Measurements from ENCODE around the gene CLDN9. TPM values are rescaled to one million over a fixed set of nuclear protein-coding genes. Genes with fewer than 3 reads are reported as not detected.
A peak's percentile ranks its signal among the peaks of the same experiment; 100 is the strongest.

The CLDN9 gene, protein sequence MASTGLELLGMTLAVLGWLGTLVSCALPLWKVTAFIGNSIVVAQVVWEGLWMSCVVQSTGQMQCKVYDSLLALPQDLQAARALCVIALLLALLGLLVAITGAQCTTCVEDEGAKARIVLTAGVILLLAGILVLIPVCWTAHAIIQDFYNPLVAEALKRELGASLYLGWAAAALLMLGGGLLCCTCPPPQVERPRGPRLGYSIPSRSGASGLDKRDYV
- total RNA-seq: 3.3 TPM

DNA sequence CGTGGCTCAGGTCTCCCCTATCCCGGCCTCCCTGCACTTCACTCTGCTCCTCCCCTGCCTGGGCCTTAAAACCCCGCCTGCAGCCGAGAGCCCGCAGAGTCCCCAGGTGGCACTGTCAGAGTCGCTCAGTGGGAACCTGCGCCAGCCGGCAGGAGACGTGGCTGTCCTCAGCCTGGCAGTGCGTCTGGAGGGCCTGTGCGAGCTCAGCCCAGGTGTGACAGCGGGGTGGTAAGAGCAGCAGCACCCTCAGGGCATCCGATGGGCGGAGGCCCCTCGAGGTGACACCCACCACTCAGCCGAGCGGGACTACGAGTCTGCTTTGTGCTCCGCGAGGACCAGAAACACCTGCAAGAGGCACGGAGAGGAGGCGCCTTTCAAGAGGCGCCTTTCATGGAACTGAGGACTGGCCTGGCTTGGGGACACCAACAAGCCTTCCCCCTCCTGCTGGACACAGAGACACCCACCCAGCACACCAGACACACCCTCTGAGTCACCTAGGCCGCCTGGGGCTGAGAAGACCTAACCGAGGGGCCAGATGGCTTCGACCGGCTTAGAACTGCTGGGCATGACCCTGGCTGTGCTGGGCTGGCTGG lies at the start of gene CLDN9:
Gene CLDN9 (plus strand): TSS at position 96 of the 593 bp plus-strand sequence. CDS start 440 bp downstream, at position 536.
- DNase-seq (ENCODE audit: low spot score): peak; percentile 44

DNA sequence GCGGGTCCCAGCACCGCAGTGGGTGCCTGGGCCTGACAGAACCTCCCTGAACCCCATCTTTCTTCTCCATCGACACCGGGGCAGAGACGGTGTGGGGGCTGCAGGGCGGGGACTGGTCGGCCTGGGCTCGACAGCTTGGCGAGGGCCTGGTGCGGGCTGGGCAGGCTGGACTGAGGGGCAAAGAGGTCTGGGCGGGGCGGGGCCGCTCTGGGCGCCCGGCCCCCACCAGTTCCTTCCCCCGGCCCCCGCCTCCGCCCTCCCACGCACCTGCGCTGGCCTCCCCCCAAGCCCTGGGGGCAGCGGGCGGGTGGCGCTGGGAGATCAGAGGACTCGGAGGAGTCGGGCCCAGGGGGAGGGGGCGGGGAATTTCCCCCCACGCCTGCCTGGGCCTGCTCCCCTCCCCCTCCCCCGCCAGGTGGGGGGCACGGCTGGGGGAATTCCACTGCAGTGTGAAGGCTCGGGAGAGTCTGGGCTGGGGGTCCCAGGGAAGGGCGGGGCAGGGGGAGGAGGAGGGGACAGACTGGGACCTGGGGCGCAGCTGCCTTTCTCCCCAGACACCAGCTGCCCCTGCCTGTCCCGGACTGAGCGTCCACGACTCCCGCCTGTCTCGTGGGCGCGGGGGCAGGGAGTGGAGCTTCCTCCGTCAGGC lies 49.5 kb upstream of the CLDN9 start:
- DNase-seq (ENCODE audit: low spot score): no peak

DNA sequence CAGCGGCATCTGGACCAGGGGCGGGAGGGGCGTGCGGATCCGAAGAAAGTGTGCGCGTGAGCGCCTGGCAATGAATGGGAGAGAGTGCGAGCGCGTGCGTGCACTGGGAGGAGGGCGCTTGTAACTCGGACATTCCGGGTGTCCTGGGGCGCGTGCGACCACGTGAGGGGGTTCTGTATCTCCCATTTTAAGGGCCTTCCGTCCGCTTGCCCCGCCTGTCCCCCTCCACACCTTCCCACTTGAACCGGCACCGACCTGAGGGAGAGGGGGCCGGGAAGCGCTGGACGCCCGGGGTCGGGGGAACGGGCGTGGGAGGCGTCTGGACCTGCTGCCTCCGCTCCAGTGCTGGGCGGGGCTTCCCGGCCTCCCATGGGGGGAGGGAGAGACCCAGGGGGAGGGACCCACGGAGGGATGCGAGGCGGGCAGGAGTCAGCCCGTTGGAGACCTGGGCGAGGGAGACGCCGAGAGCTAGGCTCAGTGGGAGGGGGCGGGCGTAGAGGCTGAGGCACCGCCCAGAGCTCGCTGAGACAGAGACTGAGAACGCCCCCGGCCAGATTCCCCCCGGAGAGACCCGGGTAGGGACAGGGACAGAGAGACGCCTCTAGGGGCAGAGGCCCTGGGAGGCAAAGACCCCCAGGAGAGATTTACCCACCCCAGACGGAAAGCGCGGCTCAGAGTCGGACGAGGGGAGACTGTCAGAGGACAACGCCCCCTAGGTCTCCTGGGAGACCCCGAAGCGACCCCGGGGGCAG lies 48.8 kb upstream of the CLDN9 start, which contains the start of gene KREMEN2:
Gene KREMEN2 (plus strand): TSS at position 553 of the 752 bp plus-strand sequence. CDS start 246 bp downstream, outside the sequence.
- no peak for DNase-seq (ENCODE audit: low spot score)

DNA sequence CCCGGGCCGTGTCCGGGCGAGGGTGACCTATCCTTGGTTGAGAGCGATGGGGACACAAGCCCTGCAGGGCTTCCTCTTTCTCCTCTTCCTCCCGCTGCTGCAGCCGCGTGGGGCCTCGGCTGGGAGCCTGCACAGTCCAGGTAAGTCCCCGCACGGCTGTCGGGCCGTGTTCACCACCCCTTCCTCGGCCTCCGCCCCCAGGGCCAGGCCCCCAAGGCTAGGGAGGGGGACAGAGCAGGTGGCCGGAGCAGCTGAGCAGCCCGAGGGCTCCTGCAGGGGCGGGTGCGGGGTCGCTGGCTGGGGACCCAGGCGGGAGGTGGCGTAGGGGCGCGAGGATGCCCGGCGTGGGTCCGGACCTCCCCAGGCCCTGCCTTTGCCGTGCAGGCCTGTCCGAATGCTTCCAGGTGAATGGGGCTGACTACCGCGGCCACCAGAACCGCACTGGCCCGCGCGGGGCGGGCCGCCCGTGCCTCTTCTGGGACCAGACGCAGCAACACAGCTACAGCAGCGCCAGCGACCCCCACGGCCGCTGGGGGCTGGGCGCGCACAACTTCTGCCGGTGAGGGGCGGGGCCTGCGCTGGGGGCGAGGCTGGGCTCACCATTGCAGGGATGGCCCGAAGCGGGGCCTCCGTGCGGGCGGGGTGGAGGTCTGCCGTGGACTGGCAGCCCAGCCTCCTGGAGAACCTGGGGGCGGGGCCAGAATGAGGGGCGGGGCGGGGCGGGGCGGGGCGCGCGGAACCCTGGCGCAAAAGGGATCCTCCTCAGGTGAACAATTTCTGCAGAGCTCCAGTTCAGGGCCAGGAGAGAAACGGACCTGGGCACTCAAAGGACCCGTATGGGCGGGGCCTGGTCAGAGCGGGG lies 48.0 kb upstream of the CLDN9 start:
- DNase-seq (ENCODE audit: low spot score): no peak

DNA sequence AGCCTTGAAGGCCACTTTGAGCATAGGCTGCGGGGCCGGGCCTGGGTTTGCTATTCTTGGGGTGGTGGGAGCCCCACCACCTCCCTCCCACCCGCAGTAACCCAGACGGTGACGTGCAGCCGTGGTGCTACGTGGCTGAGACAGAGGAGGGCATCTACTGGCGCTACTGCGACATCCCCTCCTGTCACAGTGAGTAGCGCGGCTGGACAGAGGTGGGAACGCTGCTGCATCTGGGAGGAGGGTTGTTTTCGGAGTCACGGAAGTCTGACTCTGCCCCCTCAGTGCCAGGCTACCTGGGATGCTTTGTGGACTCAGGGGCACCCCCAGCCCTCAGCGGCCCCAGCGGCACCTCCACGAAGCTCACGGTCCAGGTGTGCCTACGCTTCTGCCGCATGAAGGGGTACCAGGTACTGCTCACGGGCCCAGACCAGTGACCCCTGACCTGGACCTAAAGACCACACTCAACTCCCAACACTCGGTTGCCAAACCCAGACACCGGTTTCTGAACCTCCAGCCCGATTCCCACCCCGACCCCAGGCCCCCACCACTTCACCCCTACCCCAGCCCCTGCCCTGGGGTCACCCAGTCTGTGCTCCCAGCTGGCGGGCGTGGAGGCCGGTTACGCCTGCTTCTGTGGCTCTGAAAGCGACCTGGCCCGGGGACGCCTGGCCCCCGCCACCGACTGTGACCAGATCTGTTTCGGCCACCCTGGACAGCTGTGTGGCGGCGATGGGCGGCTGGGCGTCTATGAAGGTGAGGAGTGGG lies 46.5 kb upstream of the CLDN9 start:
- DNase-seq (ENCODE audit: low spot score): no peak

DNA sequence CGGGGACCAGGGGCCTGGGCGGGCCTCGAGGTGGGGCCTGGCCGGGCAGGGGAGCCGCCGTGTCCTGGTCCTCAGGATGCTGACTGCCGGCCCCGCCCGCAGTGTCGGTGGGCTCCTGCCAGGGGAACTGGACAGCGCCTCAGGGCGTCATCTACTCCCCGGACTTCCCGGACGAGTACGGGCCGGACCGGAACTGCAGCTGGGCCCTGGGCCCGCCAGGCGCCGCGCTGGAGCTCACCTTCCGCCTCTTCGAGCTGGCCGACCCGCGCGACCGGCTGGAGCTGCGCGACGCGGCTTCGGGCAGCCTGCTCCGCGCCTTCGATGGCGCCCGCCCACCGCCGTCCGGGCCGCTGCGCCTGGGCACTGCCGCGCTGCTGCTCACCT lies 45.9 kb upstream of the CLDN9 start:
- DNase-seq (ENCODE audit: low spot score): no peak

DNA sequence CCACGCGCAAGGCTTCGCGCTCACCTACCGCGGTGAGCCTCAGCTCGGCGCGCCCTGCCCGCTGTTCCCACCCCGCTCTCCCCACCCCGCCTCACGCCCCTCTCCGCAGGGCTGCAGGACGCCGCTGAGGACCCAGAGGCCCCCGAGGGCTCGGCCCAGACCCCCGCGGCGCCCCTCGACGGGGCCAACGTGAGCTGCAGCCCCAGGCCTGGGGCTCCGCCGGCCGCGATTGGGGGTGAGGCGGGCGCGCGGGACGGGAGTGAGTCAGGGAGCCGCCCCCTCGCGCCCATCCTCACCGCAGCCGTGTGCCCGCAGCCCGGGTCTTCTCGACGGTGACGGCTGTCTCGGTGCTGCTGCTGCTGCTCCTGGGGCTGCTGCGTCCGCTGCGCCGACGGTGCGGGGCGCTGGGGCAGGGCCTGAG lies 45.5 kb upstream of the CLDN9 start:
- no peak for DNase-seq (ENCODE audit: low spot score)

DNA sequence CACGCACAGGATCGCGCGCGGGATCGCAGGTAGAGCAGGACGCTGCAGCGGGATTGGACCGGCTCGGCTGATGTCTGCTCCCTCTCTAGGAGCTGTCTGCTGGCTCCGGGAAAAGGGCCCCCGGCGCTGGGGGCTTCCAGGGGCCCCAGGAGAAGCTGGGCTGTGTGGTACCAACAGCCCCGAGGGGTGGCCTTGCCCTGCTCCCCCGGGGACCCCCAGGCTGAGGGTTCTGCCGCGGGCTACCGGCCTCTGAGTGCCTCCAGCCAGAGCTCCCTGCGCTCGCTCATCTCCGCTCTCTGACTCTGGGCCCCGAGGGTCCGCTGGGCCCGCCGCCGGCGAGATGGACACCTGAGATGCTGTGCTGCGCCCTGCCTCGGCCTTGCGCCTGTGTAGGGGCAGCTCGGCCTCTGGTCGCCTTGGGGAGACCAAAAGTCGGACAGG lies 45.0 kb upstream of the CLDN9 start:
- no peak for DNase-seq (ENCODE audit: low spot score)

DNA sequence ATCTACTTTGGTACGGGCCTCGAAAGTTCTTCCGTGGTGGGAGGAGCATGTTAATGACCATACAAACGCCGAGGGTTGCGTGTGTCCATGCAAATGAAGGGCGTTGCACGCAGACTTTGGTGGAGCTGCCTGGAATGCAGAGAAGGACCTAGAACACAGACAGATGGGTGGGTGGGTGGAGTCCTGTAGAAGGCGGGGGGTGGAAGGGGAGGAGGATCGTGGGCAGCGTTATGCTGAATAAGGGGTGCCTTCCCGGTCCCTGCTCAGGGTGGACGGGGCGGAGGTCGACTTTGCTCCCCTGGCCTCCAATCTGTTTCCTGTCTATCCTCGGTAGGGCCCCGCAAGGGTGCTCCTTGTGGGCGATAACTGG lies 44.4 kb upstream of the CLDN9 start:
- DNase-seq (ENCODE audit: low spot score): no peak

DNA sequence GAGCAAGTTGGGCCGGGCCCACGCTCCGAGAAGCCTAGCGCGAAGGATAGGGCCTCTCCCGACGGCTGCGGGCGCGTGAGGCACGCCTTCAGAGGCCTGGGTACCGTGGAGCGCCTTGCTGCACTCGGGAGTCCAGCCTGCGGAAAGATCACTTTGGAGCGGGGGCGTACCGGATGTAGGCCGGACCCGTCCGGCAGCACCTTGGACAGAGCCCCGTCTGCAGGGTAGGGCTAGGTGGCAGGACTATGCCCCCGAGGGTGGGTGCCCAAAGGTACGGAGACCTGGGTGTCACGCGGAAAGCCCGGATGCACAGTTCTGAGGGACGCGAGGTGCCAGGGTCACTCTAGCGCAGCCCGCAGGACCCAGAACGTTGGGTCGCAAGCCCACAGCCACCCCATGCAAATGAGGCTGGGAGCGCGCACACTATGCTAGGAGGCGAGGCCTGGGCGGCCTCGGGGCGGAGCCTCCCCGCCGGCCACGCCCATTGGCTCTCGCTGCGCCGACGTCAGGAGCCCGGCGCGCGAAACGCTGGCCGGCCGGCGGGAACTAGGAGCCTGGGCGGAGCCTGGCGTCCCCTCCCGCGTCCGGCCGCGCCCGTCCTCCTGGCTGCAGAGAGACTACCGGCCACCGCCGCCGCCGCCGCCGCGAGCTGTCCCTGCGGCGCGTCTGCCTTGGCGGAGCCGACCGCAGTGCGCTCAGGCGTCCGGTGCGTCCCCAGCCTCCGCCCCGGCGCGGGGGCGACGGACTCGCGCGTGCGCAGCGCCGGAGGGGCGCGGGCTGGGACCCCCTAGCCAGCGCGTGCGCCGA lies 43.8 kb upstream of the CLDN9 start, which contains the start of gene PAQR4:
Gene PAQR4 (plus strand): TSS at position 611 of the 807 bp plus-strand sequence. CDS start 327 bp downstream, outside the sequence.
- peak; percentile 87 for DNase-seq (ENCODE audit: low spot score)

DNA sequence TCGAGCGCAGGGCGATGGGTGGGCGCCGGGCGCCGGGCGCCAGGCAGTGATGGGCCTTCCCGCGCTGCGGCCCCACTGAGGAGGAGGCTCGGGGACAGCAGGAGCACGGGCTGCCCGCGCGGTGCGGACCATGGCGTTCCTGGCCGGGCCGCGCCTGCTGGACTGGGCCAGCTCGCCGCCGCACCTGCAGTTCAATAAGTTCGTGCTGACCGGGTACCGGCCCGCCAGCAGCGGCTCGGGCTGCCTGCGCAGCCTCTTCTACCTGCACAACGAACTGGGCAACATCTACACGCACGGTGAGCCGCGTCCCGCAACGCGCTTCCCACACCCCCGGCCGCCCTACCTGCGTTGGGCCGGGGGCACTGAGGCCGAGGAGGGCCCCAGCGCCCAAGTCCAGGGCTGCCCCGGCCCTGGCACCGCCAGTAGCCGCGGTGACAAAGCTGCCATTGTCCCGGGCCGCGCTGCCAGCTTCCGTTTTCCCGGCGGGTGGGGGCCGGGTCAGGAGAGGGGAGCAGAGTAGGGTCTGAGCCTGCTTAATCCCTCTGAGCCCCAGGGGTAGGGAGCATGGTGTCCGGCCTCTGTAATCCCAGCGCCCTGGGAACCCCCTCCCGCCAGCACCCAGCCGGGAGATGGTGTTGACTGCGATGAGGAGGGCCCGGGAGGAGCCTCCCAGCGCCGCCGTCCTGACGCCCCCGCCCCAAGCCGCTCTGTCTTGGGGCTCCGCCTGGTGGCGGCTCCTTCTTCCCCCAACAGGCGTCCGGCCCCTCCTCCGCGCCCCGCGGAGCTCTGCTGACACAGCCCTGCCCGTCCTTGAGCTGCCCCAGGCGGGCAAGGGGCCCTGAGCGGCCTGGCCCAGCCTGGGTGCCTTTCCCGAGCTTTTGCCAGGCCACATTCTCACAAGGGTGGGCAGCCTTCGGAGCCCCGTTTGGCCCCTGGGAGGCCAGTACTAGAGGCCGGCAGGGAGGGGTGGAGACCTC lies 42.9 kb upstream of the CLDN9 start:
- peak; percentile 45 for DNase-seq (ENCODE audit: low spot score)

DNA sequence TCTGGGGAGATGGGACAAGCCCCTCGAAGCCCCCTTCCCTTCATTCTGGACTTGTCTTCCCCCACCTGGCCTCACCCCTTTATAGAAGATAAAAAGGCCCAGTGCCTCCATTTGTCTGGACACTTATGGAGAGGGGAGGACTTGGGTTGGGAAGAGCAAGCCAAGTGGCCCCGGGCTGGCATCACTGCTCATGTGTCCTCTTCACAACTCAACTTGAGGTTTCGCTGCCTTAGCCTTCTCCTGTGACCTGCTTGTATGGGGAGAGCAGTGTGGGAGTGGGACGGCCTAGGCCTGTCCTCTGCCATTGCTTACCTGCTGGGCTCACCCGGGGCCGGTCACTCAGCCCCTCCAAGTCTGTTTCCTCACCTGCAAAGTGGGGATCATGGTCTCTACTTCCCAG lies 42.2 kb upstream of the CLDN9 start:
- no peak for DNase-seq (ENCODE audit: low spot score)

DNA sequence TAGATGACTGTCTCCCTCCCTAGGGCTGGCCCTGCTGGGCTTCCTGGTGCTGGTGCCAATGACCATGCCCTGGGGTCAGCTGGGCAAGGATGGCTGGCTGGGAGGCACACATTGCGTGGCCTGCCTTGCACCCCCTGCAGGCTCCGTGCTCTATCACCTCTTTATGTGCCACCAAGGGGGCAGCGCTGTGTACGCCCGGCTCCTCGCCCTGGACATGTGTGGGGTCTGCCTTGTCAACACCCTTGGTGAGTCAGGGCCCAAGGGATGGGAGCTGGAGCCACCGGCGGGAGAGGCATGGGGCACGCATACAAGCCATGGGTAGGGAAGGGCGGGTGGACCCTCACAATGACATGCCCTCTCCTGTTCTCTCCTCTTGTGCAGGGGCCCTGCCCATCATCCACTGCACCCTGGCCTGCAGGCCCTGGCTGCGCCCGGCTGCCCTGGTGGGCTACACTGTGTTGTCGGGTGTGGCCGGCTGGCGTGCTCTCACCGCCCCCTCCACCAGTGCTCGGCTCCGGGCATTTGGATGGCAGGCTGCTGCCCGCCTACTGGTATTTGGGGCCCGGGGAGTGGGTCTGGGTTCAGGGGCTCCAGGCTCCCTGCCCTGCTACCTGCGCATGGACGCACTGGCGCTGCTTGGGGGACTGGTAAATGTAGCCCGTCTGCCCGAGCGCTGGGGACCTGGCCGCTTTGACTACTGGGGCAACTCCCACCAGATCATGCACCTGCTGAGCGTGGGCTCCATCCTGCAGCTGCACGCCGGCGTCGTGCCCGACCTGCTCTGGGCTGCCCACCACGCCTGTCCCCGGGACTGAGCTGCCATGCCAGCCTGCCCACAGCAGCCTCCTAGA lies 41.4 kb upstream of the CLDN9 start:
- DNase-seq (ENCODE audit: low spot score): no peak

DNA sequence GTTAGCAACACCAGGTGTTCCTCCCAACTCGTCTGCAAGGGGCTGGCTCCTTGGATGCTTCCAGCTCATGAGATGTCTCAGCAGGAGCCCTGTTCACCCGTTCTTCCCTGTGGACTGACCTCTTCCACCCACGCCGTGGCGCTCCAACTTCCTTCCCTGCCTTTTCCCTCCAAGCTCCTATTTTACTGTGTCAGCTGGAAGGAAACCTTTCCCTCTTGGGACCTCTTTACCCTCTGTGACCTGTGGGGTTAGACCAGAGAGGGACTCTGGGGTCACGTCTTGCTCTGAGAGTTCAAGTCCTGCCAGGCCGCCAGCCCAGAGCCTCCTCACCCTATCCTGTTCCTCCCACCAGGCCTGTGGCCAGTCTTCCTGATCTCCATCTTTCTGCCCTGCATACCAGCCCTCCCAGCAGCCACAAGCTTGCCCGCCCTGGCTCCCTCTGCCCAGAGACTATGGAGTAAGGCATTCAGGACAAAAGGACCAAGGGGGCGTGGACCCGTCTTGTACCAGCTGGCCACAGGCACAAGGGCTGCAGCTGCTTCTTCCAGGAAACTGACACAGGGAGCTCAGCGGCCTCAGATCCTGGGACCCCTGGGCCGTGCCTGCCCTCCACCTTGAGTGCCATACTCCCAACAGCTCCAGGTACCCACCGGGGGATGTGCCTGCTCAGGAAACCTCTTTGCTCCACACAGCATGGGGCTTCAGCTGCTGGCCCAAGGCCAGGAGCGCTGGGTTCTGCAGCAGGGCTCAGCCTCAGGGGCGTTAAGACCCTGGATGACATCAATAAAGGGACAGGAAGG lies 40.5 kb upstream of the CLDN9 start:
- DNase-seq (ENCODE audit: low spot score): no peak

DNA sequence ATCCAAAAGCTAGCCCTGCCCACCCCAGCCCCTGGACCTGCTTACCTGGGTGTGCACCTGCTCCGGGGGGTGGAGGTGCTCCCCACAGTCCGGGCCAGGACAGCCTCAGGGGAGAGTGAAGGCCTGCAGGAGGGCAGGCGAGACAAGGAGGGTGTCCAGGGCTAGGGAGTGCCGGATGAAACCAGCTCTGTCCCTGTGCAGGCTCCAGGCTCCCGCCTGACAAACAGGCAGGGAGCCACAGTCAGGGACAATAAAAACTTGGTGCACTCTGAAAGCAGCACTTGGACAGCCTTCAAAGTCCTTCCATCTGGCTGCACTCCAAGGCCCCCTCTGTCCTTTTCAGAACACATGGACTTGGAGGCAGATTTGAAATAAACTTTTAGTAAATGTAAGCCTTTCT lies 39.6 kb upstream of the CLDN9 start:
- no peak for DNase-seq (ENCODE audit: low spot score)

DNA sequence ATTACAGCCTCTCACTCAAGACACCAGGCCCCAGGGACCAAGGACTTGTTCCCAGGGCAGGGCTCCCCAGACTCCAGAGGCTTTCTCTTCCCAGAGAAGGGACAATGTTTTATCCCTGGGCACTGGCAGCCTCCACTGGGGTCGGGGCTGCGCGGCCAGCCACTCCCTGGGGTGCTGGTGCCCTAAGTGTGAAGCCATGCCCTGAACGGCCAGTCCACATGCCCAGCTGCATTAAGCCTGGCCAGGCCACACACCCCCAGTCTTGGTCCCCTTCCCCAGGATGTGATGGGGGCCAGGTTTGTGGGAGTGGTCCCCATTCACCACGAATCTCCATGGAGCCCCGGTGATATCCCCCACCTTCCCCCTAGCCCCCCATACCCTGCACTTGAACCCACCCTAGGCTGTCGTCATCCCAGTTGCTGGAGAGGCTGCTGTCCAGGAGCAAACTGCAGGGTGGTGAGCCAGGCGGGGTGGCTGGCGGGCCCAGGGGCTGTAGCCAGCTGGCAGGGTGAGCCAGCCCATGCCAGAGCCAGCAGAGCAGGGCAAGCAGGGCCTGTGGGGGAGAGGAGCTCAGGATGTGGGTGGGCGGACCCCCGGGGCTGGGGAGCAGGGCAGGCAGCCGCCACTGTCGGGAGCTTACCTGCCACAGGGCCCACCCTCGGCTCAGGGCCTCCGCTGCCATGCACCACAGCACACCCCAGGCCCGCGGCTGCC lies 39.0 kb upstream of the CLDN9 start:
- DNase-seq (ENCODE audit: low spot score): no peak
